K562 (cell line): Measurements from ENCODE around the gene TLE3. TPM values are rescaled to one million over a fixed set of nuclear protein-coding genes. Genes with fewer than 3 reads are reported as not detected.

Experiments used
- CBX2 ChIP-seq: fragments of 200-600 bp; sonication (generic); IDR thresholded peaks from one replicate; pipeline ENCODE4 v1.6.1; 2012; ENCODE audit warnings: mild to moderate bottlenecking, low read length, inconsistent platforms; ENCODE audit not compliant: insufficient read depth, poor library complexity, severe bottlenecking
- CBX5 ChIP-seq: IDR thresholded peaks from 2 replicates; pipeline ENCODE4 v1.6.1; 2014; ENCODE audit warnings: low read depth, borderline replicate concordance
- CHD1 ChIP-seq: fragments of 200-600 bp; sonication (generic); IDR thresholded peaks from one replicate; pipeline ENCODE4 v1.6.1; 2012; ENCODE audit warnings: mild to moderate bottlenecking, moderate library complexity, low read length, inconsistent platforms
- CSDE1 ChIP-seq, 2 experiments: fragments of 450-650 bp; IDR thresholded peaks; 2 replicates each; pipeline ENCODE4 v1.6.1; 2016; ENCODE audit warnings: mild to moderate bottlenecking in 1 of 2
- EGR1 ChIP-seq: fragments of 450-650 bp; conservative IDR thresholded peaks from 2 replicates; pipeline ENCODE4 v1.6.1; 2017; ENCODE audit warnings: mild to moderate bottlenecking
- FOXK1 ChIP-seq: sonication (generic); formaldehyde crosslinking; IDR thresholded peaks from 2 replicates; pipeline ENCODE4 v1.8.0; 2022; ENCODE audit warnings: missing genetic modification reagents, mild to moderate bottlenecking, borderline replicate concordance
- KHSRP ChIP-seq: fragments of 450-650 bp; IDR thresholded peaks from 2 replicates; pipeline ENCODE4 v1.6.1; 2017
- MTA1 ChIP-seq: fragments of 450-650 bp; IDR thresholded peaks from 2 replicates; pipeline ENCODE4 v1.6.1; 2017; ENCODE audit warnings: borderline replicate concordance
- PTTG1 ChIP-seq: fragments of 450-650 bp; IDR thresholded peaks from 2 replicates; pipeline ENCODE4 v1.6.1; 2016; ENCODE audit warnings: low read depth, mild to moderate bottlenecking, missing genetic modification characterization, missing compliant biosample characterization
- RAD51 ChIP-seq: fragments of 450-650 bp; IDR thresholded peaks from 2 replicates; pipeline ENCODE4 v1.7.1; 2016; ENCODE audit warnings: low read depth, mild to moderate bottlenecking, borderline replicate concordance
- SMARCB1 ChIP-seq: IDR thresholded peaks from 2 replicates; pipeline ENCODE4 v1.6.1; 2011; ENCODE audit warnings: improper control_type of control experiment, low read depth; ENCODE audit not compliant: insufficient read length
- SMARCC2 ChIP-seq: fragments of 450-650 bp; IDR thresholded peaks from 2 replicates; pipeline ENCODE4 v1.6.1; 2017; ENCODE audit warnings: antibody characterized with exemption, moderate library complexity, mild to moderate bottlenecking, low read depth
- ZBTB17 ChIP-seq: fragments of 450-650 bp; formaldehyde crosslinking; IDR thresholded peaks from 2 replicates; pipeline ENCODE4 v1.4.0; 2020; ENCODE audit warnings: mild to moderate bottlenecking
- ZNF274 ChIP-seq: IDR thresholded peaks from 2 replicates; pipeline ENCODE4 v1.6.1; 2011; ENCODE audit warnings: low read depth, mild to moderate bottlenecking, low read length, moderate library complexity, borderline replicate concordance
- ZNF41 ChIP-seq: fragments of 250-450 bp; sonication (Bioruptor Pico); conservative IDR thresholded peaks from 2 replicates; pipeline ENCODE4 v1.4.0; 2020; ENCODE audit warnings: mild to moderate bottlenecking
- ZNF445 ChIP-seq: fragments of 250-450 bp; sonication (Bioruptor Pico); IDR thresholded peaks from 2 replicates; pipeline ENCODE4 v1.4.0; 2020; ENCODE audit warnings: low read depth, mild to moderate bottlenecking, moderate library complexity
- ZNF551 ChIP-seq: fragments of 250-450 bp; sonication (Bioruptor Pico); IDR thresholded peaks from 2 replicates; pipeline ENCODE4 v1.5.0; 2021; ENCODE audit warnings: mild to moderate bottlenecking, moderate library complexity
- ZNF561 ChIP-seq: fragments of 450-650 bp; formaldehyde crosslinking; conservative IDR thresholded peaks from 2 replicates; pipeline ENCODE4 v1.4.0; 2020; ENCODE audit warnings: mild to moderate bottlenecking, moderate library complexity
- ZNF780A ChIP-seq: fragments of 250-450 bp; sonication (Bioruptor Pico); IDR thresholded peaks from 2 replicates; pipeline ENCODE4 v1.5.0; 2021; ENCODE audit warnings: mild to moderate bottlenecking
- polyA plus RNA-seq, 8 experiments: library from polyadenylated mRNA; depleted of rRNA in 4 of 8; stranded (reverse) in 5 of 8; unstranded in 3 of 8; fragments of >200 nt; fragmentation: Nextera tagmentation in 2 of 8; fragmentation: Illumina TruSeq in 1 of 8; extraction: Ambion mirVana in 2 of 8; extraction: Trizol in 1 of 8; gene quantifications; 2 replicates each; pipeline versions ENCODE4 v1.2.1 to v1.2.3, GENCODE V29; 2011 to 2014; ENCODE audit warnings: inconsistent platforms in 1 of 8, missing spikeins in 1 of 8
- total RNA-seq, 7 experiments: library from RNA; depleted of rRNA in 6 of 7; stranded (reverse); fragments of >200 nt in 6 of 7; fragmentation: Illumina TruSeq in 2 of 7; extraction: Trizol in 2 of 7; gene quantifications; 2 replicates each; pipeline versions ENCODE4 v1.2.1 to v1.2.3, GENCODE V29; 2011 to 2021; ENCODE audit warnings: low replicate concordance in 1 of 7
- TF ChIP-seq, protein P1 (sequence below), 2 experiments: IDR thresholded peaks; 2 replicates each; pipeline ENCODE4 v1.6.1; 2011; ENCODE audit warnings: borderline replicate concordance in 1 of 2, control low read depth in 1 of 2, low read depth in 1 of 2, low read length in 1 of 2, mild to moderate bottlenecking in 1 of 2, mixed read lengths in 1 of 2, moderate library complexity in 1 of 2; ENCODE audit not compliant: insufficient read depth in 1 of 2, insufficient read length in 1 of 2, poor library complexity in 1 of 2, severe bottlenecking in 1 of 2; ENCODE audit errors: extremely low read depth in 1 of 2
- TF ChIP-seq, protein P2 (sequence below): fragments of 450-650 bp; IDR thresholded peaks from 2 replicates; pipeline ENCODE4 v1.6.1; 2016; ENCODE audit warnings: borderline replicate concordance
- TF ChIP-seq, protein P3 (sequence below): fragments of 450-650 bp; IDR thresholded peaks from 2 replicates; pipeline ENCODE4 v1.6.1; 2016; ENCODE audit warnings: missing biosample characterization, missing genetic modification characterization
- TF ChIP-seq, protein P4 (sequence below): sonication (generic); formaldehyde crosslinking; IDR thresholded peaks from 2 replicates; pipeline ENCODE4 v1.8.1; 2022; ENCODE audit warnings: missing genetic modification reagents

TLE3 gene
- total and polyA plus RNA-seq, 9 of the 15 experiments (the other 6 are each of a cell fraction or from before 2014, with no cell fraction given) = 1.5 to 84.2 (median 14.1) TPM

DNA sequence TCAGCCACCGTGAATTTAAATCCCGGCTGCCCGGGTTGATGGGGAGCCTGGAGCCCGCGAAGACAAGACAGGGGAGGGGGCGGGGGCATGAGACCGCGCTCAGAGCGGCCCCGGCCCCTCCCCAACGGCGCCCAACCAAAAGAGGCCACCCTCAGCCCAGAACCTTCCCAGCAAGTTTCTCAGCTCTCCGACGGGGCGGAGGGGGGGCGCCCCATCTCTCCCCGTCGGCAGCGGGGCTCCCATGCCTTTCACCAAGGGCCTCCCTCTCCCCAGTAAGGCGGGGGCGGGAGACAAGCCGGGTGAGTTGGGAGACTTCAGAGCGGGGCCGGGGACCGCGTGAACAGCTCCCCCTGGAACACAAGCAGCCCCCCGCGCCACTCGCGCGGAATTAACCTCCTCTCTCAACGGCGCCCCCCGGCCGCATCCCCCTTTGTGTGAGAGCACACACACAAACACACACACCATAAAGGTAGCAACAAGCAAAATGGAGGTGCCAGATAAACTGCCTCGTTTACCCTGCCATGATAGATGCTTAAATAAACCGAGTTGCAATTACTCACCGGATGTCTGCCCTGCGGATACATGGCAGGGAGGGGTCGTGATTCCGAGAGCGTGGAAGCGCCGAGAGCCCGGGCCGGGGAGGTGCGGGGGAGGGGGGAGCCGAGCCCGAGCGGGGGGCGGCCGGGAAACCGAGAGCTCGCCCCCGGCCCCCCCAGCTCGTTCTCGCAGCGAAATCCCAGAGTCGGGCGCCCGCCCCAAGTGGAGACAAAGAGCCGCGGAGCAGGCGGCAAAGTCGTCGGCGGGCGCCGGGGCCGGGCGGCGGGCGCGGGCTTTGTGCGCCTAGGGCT is 1.3 kb downstream of the TLE3 start (continued):
- no peak for TF ChIP-seq SMARCB1
- TF ChIP-seq ZNF445 (CRISPR knock-in tag) = no peak
- no peak for TF ChIP-seq CBX5
- no peak for TF ChIP-seq MTA1
- no peak for TF ChIP-seq ZBTB17
- no peak for TF ChIP-seq ZNF780A (CRISPR knock-in tag)
- no peak for TF ChIP-seq CSDE1 (IDR thresholded peaks at IDR 0.05)
- no peak for TF ChIP-seq ZNF551 (CRISPR knock-in tag)
- TF ChIP-seq RAD51 = no peak
- TF ChIP-seq SMARCC2 = no peak
- TF ChIP-seq ZNF274 = no peak
- TF ChIP-seq, protein P1, sequence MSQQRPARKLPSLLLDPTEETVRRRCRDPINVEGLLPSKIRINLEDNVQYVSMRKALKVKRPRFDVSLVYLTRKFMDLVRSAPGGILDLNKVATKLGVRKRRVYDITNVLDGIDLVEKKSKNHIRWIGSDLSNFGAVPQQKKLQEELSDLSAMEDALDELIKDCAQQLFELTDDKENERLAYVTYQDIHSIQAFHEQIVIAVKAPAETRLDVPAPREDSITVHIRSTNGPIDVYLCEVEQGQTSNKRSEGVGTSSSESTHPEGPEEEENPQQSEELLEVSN (IDR thresholded peaks at IDR 0.05; ENCODE audit: borderline replicate concordance in 1 of 2, extremely low read depth in 1 of 2, insufficient read depth in 1 of 2, insufficient read length in 1 of 2, low read depth in 1 of 2, low read length in 1 of 2, poor library complexity in 1 of 2, severe bottlenecking in 1 of 2) = peak in 1 of 2 experiments; percentile 35
- TF ChIP-seq ZNF41 = no peak
- no peak for TF ChIP-seq KHSRP
- TF ChIP-seq, protein P2, sequence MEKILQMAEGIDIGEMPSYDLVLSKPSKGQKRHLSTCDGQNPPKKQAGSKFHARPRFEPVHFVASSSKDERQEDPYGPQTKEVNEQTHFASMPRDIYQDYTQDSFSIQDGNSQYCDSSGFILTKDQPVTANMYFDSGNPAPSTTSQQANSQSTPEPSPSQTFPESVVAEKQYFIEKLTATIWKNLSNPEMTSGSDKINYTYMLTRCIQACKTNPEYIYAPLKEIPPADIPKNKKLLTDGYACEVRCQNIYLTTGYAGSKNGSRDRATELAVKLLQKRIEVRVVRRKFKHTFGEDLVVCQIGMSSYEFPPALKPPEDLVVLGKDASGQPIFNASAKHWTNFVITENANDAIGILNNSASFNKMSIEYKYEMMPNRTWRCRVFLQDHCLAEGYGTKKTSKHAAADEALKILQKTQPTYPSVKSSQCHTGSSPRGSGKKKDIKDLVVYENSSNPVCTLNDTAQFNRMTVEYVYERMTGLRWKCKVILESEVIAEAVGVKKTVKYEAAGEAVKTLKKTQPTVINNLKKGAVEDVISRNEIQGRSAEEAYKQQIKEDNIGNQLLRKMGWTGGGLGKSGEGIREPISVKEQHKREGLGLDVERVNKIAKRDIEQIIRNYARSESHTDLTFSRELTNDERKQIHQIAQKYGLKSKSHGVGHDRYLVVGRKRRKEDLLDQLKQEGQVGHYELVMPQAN = no peak
- TF ChIP-seq, protein P3, sequence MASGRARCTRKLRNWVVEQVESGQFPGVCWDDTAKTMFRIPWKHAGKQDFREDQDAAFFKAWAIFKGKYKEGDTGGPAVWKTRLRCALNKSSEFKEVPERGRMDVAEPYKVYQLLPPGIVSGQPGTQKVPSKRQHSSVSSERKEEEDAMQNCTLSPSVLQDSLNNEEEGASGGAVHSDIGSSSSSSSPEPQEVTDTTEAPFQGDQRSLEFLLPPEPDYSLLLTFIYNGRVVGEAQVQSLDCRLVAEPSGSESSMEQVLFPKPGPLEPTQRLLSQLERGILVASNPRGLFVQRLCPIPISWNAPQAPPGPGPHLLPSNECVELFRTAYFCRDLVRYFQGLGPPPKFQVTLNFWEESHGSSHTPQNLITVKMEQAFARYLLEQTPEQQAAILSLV (tag) = no peak
- no peak for TF ChIP-seq ZNF561 (CRISPR knock-in tag)
- TF ChIP-seq CHD1 = peak; percentile 52
- peak; percentile 90 for TF ChIP-seq EGR1
- no peak for TF ChIP-seq PTTG1 (tag)
- TF ChIP-seq, protein P4, sequence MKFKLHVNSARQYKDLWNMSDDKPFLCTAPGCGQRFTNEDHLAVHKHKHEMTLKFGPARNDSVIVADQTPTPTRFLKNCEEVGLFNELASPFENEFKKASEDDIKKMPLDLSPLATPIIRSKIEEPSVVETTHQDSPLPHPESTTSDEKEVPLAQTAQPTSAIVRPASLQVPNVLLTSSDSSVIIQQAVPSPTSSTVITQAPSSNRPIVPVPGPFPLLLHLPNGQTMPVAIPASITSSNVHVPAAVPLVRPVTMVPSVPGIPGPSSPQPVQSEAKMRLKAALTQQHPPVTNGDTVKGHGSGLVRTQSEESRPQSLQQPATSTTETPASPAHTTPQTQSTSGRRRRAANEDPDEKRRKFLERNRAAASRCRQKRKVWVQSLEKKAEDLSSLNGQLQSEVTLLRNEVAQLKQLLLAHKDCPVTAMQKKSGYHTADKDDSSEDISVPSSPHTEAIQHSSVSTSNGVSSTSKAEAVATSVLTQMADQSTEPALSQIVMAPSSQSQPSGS = no peak
- TF ChIP-seq FOXK1 = 0 out of 2 replicates have a peak, but pooled peaks have one; percentile 33
- no peak for TF ChIP-seq CBX2
